Posterior cingulate gyrus (tissue), 11 donors: ENCODE measurements around the gene GPATCH3.
"Not testable (repeated sequence)": the region's sequence is repeated elsewhere in the genome, so short reads cannot be mapped to it uniquely, and the experiment has no call there.

Source experiments
- DNase-seq, 10 donors: peaks; one replicate each; pipeline versions ENCODE4 v3.0.0 to v3.0.0-alpha.2; 2020 to 2021; ENCODE audit warnings: mixed read lengths in 3 of 10
- intact Hi-C: fragments of 100-400 bp; cut with DNase I; formaldehyde crosslinking; loops from one replicate; pipeline ENCODE4 v1.15.1; 2023

The GPATCH3 gene

GRCh38 chr1:26877326-26877725 is 22.9 kb downstream of the GPATCH3 start:
- no peak for DNase-seq
- intact Hi-C loops, result loop anchor here (5.0 kb wide), 2 partner anchors 70 to 275 kb away; no protein-coding TSS in a partner anchor

GRCh38 chr1:26874896-26875295 is 25.4 kb downstream of the GPATCH3 start:
- intact Hi-C loops, result loop anchor here (5.0 kb wide), 2 partner anchors 68 to 273 kb away; no protein-coding TSS in a partner anchor
- DNase-seq, result no peak

GRCh38 chr1:26873097-26873496 is 27.2 kb downstream of the GPATCH3 start:
- intact Hi-C loops, DNase-seq: not testable (repeated sequence)

- DNase-seq, result peak; percentile 89 to 100 (median 96)
- intact Hi-C loops, result no loop called here
Observed at GRCh38 chr1:26864610-26865480, 35.4 kb downstream of the GPATCH3 start.

GRCh38 chr1:26863685-26864077 is 36.6 kb downstream of the GPATCH3 start:
- DNase-seq, result peak in 2 of 10 donors; percentile 55 to 62
- intact Hi-C loops, result no loop called here

- intact Hi-C loops, result no loop called here
- DNase-seq, result peak in 2 of 10 donors; percentile 47 to 72
Observed at GRCh38 chr1:26862781-26863684, 37.2 kb downstream of the GPATCH3 start, which contains the start of gene SFN. SFN (plus strand) TSS chr1:26863149; CDS start chr1:26863213, 64 bp downstream.

- intact Hi-C loops, result no loop called here
- DNase-seq, result peak in 1 of 10 donors; percentile 48
Observed at GRCh38 chr1:26861889-26862378, 38.3 kb downstream of the GPATCH3 start.

- intact Hi-C loops, result no loop called here
- DNase-seq, result no peak
Observed at GRCh38 chr1:26861286-26861701, 39.0 kb downstream of the GPATCH3 start.

GRCh38 chr1:26858891-26859640 is 41.2 kb downstream of the GPATCH3 start:
- intact Hi-C loops, result no loop called here
- peak in 1 of 10 donors; percentile 43 for DNase-seq

GRCh38 chr1:26858160-26858559 is 42.1 kb downstream of the GPATCH3 start:
- DNase-seq, result no peak
- intact Hi-C loops, result no loop called here

GRCh38 chr1:26857473-26858060 is 42.7 kb downstream of the GPATCH3 start:
- intact Hi-C loops, result no loop called here
- DNase-seq, result peak in 6 of 10 donors; percentile 25 to 89 (median 38)

- peak in 1 of 10 donors; percentile 68 for DNase-seq
- intact Hi-C loops, result no loop called here
Observed at GRCh38 chr1:26856604-26857469, 43.4 kb downstream of the GPATCH3 start.

- intact Hi-C loops, result no loop called here
- DNase-seq, result no peak
Observed at GRCh38 chr1:26856181-26856580, 44.1 kb downstream of the GPATCH3 start.

GRCh38 chr1:26855636-26856035 is 44.6 kb downstream of the GPATCH3 start:
- no peak for DNase-seq
- intact Hi-C loops, result no loop called here

GRCh38 chr1:26854906-26855305 is 45.4 kb downstream of the GPATCH3 start:
- DNase-seq, result peak in 1 of 10 donors; percentile 23
- intact Hi-C loops, result no loop called here

- intact Hi-C loops, result loop anchor here (1.0 kb wide), 1 partner anchor 25 kb away; no protein-coding TSS in a partner anchor
- DNase-seq, result peak in 1 of 10 donors; percentile 23
Observed at GRCh38 chr1:26853600-26853999, 46.7 kb downstream of the GPATCH3 start.

GRCh38 chr1:26853156-26853555 is 47.1 kb downstream of the GPATCH3 start:
- intact Hi-C loops, result loop anchor here (1.0 kb wide), 1 partner anchor 25 kb away; no protein-coding TSS in a partner anchor

GRCh38 chr1:26852701-26853100 is 47.6 kb downstream of the GPATCH3 start:
- no peak for DNase-seq
- intact Hi-C loops, result loop anchor here (1.0 kb wide), 1 partner anchor 26 kb away; no protein-coding TSS in a partner anchor

More at GRCh38 chr1:26853156-26853555, 47.1 kb downstream of the GPATCH3 start:
- DNase-seq, result peak in 9 of 10 donors; percentile 50 to 96 (median 81)
